ENCODE results near the gene MAP2K2.

Gene MAP2K2

DNA sequence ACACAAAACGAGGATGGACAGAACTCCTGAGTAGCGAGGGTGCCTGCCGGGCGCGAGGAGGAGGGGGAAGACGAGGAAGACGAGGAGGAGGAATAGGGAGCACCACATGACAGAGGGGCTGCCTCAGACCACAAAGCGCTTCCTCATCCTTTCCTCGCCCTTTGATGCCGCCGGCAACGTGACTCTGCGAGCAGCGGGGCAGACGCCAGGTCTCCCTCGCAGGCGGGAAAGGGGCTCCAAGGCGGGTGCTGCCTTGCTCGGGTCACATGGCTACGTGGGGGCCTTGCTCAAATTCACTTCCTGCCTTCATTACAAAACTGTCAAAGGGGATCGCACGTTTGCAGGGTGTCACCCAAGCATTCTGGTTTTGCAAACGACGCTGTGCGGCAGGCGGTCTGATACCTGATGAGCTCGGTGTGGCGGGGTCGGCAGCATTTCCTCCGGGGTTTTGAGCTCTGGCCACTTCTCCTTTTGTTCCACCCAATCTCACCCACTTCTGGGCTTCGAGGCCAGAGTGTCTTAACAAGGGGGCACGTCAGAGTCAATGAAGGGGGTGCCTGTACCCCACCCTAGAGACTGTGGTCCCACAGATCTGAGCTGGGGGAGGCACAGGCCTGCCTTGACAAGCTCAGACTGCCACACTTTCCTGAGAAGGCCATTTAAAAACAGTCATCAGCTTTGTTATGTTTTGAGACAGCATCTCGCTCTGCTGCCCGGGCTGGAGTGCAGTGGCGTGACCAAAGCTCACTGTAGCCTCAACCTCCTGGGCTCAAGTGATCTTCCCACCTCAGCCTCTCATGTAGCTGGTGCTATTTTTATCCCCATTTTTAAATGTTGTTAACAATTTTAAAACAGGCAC lies 14.9 kb downstream of the MAP2K2 start:
- H3K36me3 ChIP-seq = peaks cover 45 to 97% (median 79%) of the 10 kb centered on the region in 3 donors
- no peaks in the 10 kb centered on the region for H3K4me1 ChIP-seq
- no peaks in the 10 kb centered on the region for H3K27me3 ChIP-seq
- H3K4me3 ChIP-seq = no peak overlapping the region
- H3K9me3 ChIP-seq = no peaks in the 10 kb centered on the region
- TF ChIP-seq, protein P1, sequence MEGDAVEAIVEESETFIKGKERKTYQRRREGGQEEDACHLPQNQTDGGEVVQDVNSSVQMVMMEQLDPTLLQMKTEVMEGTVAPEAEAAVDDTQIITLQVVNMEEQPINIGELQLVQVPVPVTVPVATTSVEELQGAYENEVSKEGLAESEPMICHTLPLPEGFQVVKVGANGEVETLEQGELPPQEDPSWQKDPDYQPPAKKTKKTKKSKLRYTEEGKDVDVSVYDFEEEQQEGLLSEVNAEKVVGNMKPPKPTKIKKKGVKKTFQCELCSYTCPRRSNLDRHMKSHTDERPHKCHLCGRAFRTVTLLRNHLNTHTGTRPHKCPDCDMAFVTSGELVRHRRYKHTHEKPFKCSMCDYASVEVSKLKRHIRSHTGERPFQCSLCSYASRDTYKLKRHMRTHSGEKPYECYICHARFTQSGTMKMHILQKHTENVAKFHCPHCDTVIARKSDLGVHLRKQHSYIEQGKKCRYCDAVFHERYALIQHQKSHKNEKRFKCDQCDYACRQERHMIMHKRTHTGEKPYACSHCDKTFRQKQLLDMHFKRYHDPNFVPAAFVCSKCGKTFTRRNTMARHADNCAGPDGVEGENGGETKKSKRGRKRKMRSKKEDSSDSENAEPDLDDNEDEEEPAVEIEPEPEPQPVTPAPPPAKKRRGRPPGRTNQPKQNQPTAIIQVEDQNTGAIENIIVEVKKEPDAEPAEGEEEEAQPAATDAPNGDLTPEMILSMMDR (IDR thresholded peaks at IDR 0.05) = no peak
- DNase-seq = no peak
- no peak overlapping the region for H3K27ac ChIP-seq
- intact Hi-C loops (cut with DNase I; ENCODE audit: low total_unique reads) = no loop called here

DNA sequence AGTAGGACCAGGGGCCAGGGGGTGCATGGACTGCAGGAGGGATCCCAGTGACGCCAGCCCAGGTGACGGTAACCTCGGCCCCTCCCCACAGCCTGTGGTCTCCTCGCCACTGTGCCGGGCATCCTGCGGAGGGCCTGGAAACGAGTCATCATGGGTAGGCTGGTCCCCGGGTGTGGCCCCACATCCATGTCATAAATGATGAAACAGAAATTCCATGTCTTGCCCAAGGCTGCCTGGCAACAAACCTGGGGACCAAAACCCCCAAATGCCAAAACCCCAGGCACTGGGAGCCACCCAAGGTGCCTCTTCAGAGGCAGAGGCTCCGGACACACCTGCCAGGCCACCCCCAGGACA lies 20.9 kb downstream of the MAP2K2 start:
- intact Hi-C loops (cut with DNase I; ENCODE audit: low total_unique reads) = no loop called here
- Histone ChIP-seq H3K4me3 (no peak overlapping the region), H3K9me3 (no peaks in the 10 kb centered on the region), H3K36me3 (peaks cover 40 to 97% (median 71%) of the 10 kb centered on the region in 3 donors), H3K27me3 (no peaks in the 10 kb centered on the region), H3K27ac (no peak overlapping the region), H3K4me1 (peaks cover 0 to under 1% (median 0%) of the 10 kb centered on the region in 4 donors)
- TF ChIP-seq, protein P1 (IDR thresholded peaks at IDR 0.05) = no peak
- DNase-seq = no peak

DNA sequence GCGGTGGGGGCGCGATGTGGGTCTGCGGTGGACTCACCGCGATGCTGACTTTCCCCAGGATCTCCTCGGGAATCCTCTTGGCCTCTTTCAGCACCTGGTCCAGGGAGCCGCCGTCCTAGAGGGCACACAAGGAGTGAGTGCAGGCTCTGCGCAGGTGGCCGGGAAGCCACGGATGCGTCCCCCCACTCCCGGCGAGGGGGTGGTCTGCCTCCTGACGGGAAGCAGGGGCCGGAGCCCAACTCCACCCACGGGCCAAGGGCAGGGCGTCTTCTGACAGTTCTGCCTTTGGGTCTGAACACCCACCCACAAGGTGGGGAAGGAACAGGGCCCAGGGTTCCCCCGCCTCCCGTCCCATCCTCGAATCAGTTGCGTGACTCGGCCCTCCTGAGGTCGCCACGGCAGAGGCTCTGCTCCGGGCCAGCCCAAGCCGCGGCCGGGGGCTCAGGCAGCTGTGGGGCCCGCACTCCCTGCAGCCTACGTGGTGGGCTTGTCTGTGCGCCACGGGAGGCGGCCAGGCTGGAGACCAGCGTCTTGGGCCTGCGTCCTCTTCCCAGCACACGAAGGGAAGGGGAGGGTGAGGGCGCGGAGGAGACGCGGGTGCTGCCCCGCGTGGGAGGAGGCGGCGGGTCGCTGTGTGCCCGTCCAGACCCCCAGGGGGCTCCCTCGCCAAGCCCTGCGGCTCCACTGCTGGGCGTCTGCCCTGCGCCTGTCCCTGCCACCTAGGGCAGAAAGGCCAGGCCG lies 21.4 kb downstream of the MAP2K2 start:
- H3K9me3 ChIP-seq = no peaks in the 10 kb centered on the region
- H3K27ac ChIP-seq = no peak overlapping the region
- H3K4me3 ChIP-seq = no peak overlapping the region
- peaks cover 40 to 93% (median 66%) of the 10 kb centered on the region in 3 donors for H3K36me3 ChIP-seq
- H3K27me3 ChIP-seq = no peaks in the 10 kb centered on the region
- H3K4me1 ChIP-seq = peaks cover 0 to 6% (median 3%) of the 10 kb centered on the region in 4 donors
- intact Hi-C loops (cut with DNase I; ENCODE audit: low total_unique reads) = no loop called here
- no peak for DNase-seq
- TF ChIP-seq, protein P1 (IDR thresholded peaks at IDR 0.05) = no peak

DNA sequence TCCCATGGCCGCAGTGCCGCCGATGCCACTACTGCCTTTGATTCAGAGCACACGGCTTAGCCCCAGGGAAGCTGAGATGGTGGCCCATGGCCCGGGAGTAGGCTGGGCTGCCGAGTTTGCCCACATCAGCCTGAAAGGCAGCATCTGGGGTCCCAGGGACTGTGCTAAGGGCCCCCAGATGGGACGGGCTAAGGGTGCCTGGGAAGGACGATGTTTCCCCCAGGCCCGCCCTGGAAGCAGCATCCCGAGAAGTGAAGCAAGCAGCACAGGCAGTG lies 22.5 kb downstream of the MAP2K2 start:
- H3K9me3 ChIP-seq = no peaks in the 10 kb centered on the region
- H3K4me1 ChIP-seq = peaks cover 0 to 17% (median 13%) of the 10 kb centered on the region in 4 donors
- TF ChIP-seq, protein P1 (IDR thresholded peaks at IDR 0.05) = no peak
- no peak for DNase-seq
- H3K4me3 ChIP-seq = no peak overlapping the region
- intact Hi-C loops (cut with DNase I; ENCODE audit: low total_unique reads) = no loop called here
- no peak overlapping the region for H3K27ac ChIP-seq
- peaks cover 40 to 88% (median 57%) of the 10 kb centered on the region in 3 donors for H3K36me3 ChIP-seq
- H3K27me3 ChIP-seq = no peaks in the 10 kb centered on the region

DNA sequence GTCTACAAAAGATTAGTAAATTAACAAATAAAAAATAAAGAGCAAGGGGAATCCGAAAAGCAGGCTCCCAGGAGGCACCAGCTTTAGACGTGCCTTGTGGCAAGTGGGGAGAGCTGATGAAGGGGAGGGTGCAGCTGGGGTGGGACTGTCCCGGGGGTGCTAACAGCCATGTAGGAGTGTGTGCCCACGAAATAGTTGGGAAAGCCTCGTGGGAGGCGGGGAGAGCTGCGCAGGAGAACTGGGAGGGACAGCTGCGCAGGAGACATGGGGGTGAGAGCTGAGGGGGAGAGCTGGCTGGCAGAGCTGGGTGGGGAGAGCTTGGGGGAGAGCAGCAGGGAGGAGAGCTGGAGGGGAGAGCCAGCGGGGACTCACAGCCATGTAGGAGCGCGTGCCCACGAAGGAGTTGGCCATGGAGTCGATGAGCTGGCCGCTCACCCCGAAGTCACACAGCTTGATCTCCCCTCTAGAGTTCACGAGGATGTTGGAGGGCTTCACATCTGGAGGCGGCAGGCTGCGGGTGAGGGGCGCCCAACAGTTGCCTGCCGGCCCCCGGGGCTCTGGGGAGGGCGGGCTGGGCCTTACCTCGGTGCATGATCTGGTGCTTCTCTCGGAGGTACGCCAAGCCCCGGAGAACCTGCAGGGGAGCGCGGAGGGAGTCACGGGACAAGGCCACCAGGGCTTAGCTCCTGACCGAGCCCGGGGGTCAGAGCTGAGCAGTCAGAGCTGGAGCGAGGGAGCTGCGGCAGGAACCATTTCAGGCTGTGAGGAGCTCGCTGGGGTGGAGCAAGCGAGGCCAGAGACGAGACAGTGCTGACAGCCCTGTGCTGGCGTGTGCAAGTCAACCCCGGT lies 23.1 kb downstream of the MAP2K2 start:
- intact Hi-C loops (cut with DNase I; ENCODE audit: low total_unique reads) = no loop called here
- H3K27ac ChIP-seq = no peak overlapping the region
- H3K36me3 ChIP-seq = peaks cover 40 to 86% (median 51%) of the 10 kb centered on the region in 3 donors
- TF ChIP-seq, protein P1 (IDR thresholded peaks at IDR 0.05) = no peak
- H3K27me3 ChIP-seq = no peaks in the 10 kb centered on the region
- H3K9me3 ChIP-seq = no peaks in the 10 kb centered on the region
- DNase-seq = no peak
- H3K4me1 ChIP-seq = peaks cover 0 to 23% (median 17%) of the 10 kb centered on the region in 4 donors
- H3K4me3 ChIP-seq = no peak overlapping the region

Measured in tibial artery (tissue), 4 donors.